ENCODE data around the gene HOXA13.

Gene HOXA13

GRCh38 chr7:27199849-27200760 is at the start of gene HOXA13:
Gene HOXA13, minus strand, starts transcription at chr7:27200091. Its CDS starts 14 bp downstream, at chr7:27200077.
- DNase-seq (ENCODE audit: low read depth in 2 of 2): no peak

GRCh38 chr7:27248911-27249723 is 49.2 kb upstream of the HOXA13 start:
- no peak for DNase-seq (ENCODE audit: low read depth in 2 of 2)

- no peak for DNase-seq (ENCODE audit: low read depth in 2 of 2)
Measured at GRCh38 chr7:27248427-27248806, 48.5 kb upstream of the HOXA13 start.

GRCh38 chr7:27247452-27248426 is 47.8 kb upstream of the HOXA13 start:
- no peak for DNase-seq (ENCODE audit: low read depth in 2 of 2)

GRCh38 chr7:27247000-27247399 is 47.1 kb upstream of the HOXA13 start:
- DNase-seq (ENCODE audit: low read depth in 2 of 2): no peak

- DNase-seq (ENCODE audit: low read depth in 2 of 2): no peak
Measured at GRCh38 chr7:27245798-27246691, 46.2 kb upstream of the HOXA13 start.

- DNase-seq (ENCODE audit: low read depth in 2 of 2): no peak
Measured at GRCh38 chr7:27245124-27245797, 45.4 kb upstream of the HOXA13 start.

GRCh38 chr7:27244488-27245123 is 44.7 kb upstream of the HOXA13 start:
- no peak for DNase-seq (ENCODE audit: low read depth in 2 of 2)

- no peak for DNase-seq (ENCODE audit: low read depth in 2 of 2)
Measured at GRCh38 chr7:27243340-27244163, 43.7 kb upstream of the HOXA13 start.

GRCh38 chr7:27242555-27243339 is 42.9 kb upstream of the HOXA13 start, which contains the start of gene EVX1:
Gene EVX1, plus strand, starts transcription at chr7:27242802. Its CDS starts 229 bp downstream, at chr7:27243031.
- peak; percentile 18 to 24 for DNase-seq (ENCODE audit: low read depth in 2 of 2)

- DNase-seq (ENCODE audit: low read depth in 2 of 2): no peak
Measured at GRCh38 chr7:27242154-27242553, 42.3 kb upstream of the HOXA13 start.

GRCh38 chr7:27241189-27242056 is 41.5 kb upstream of the HOXA13 start:
- no peak for DNase-seq (ENCODE audit: low read depth in 2 of 2)

GRCh38 chr7:27240015-27240731 is 40.3 kb upstream of the HOXA13 start:
- DNase-seq (ENCODE audit: low read depth in 2 of 2): no peak

- DNase-seq (ENCODE audit: low read depth in 2 of 2): no peak
Measured at GRCh38 chr7:27239387-27240014, 39.6 kb upstream of the HOXA13 start.

- DNase-seq (ENCODE audit: low read depth in 2 of 2): no peak
Measured at GRCh38 chr7:27238979-27239386, 39.1 kb upstream of the HOXA13 start.
